ENCODE data around the gene HIVEP2.

HIVEP2 gene

DNA sequence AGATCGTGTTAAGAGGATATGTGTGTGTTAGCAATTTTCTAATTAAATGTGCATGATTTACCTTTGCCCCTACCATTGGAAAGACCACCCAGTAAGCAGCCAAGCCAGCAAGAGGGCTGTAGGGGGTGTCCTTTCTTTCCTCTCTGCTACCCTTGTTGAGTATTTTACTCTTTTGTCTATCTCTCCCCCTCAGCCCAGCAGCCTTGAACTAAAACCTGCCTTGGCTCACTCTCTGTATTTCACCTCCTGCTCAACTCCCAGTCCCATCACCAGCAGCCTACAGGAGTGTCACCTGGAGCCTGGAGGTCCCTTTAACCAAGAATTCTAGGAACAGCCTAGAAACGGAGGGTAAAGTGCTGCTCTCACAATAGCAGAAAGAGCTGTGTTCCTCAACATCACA lies 81.0 kb downstream of the HIVEP2 start:
- DNase-seq (ENCODE audit: low read depth), result no peak

DNA sequence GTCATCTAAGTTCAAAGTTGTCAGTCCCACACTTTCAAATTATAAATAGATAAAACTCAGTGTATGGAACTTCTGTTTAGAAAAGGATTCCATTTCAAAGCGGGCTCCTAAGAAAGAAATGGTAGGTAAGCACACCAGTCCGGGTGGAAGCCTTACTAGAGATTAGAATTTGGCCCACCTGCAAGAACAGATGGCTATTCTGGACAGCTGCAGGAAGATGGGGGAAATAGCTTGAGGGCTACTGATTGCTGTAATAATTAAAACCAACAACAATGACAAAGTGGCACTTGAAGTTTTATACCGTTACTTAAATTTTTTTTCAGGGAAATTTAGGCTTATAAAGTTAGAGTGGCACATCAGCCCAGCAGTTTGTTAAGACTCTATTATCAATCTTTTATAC lies 83.3 kb downstream of the HIVEP2 start:
- DNase-seq (ENCODE audit: low read depth), result no peak

- no peak for DNase-seq (ENCODE audit: low read depth)
Measured at GRCh38 chr6:142860498-142860897, 84.5 kb downstream of the HIVEP2 start.

GRCh38 chr6:142857796-142858555 lies 87.0 kb downstream of the HIVEP2 start:
- DNase-seq (ENCODE audit: low read depth), result no peak

- no peak for DNase-seq (ENCODE audit: low read depth)
Measured at GRCh38 chr6:142857233-142857761, 87.7 kb downstream of the HIVEP2 start.

DNA sequence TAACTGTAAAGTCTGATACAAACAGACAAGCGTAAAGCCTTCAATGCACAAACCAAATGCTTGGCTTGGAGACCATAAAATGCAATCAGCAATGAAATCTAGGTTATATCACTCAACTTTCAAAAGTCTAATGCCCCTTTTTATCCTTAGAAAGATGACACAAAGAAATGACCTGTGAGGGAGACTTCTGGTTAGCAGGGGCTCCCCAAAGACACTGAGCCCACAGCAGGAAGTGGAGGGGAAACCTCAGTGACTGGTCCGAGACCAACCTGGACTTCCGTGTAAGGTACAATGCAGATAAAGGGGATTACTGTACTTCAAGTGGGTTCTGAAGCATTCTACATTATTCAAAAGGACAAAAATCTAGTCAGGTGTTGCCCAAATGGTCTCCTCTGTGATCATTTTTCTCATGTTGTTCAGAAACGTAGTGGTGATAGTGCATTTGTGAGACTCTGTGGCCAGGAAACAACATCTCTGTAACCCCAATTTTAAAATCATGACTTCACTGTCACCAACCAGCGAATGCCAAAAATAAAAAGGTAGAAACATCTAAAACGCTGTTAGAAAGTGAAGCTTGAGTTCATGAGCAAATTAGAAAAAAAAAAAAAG lies 88.2 kb downstream of the HIVEP2 start:
- DNase-seq (ENCODE audit: low read depth), result no peak

DNA sequence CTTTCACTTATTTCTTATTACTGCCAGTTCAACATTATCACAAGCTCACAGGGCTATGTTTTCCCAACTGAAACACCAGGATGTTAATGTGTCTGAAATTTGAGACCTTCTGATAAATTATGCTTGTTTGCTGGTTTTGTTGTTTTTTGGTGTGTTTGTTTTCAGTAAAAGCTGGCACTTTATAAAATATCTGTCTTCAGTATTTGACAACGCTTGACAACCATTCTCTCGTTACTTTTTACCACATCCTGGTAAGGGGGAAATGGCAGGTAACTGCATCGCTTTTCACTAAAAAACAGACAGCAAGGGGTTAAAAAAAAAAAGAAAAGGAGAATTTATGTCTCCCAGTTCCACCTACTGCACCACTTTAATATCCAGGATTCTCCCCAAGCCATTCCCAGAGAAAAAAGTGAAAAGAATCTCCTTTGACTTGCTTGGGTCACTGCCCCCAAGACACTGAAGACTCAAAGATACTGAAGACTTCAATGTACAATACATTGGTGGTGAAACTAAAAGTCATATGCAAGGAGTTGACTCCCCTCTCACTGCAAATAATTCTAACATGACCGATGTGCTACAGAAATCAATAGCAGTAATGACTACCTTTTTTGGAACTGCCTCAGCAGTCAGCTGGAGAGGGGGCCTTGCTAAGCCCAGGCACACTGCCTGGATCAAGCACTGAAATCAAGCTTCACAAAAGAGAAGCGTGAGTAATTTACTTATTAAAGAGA lies 88.9 kb downstream of the HIVEP2 start:
- DNase-seq (ENCODE audit: low read depth), result no peak

GRCh38 chr6:142854589-142855488 lies 90.1 kb downstream of the HIVEP2 start:
- no peak for DNase-seq (ENCODE audit: low read depth)

DNA sequence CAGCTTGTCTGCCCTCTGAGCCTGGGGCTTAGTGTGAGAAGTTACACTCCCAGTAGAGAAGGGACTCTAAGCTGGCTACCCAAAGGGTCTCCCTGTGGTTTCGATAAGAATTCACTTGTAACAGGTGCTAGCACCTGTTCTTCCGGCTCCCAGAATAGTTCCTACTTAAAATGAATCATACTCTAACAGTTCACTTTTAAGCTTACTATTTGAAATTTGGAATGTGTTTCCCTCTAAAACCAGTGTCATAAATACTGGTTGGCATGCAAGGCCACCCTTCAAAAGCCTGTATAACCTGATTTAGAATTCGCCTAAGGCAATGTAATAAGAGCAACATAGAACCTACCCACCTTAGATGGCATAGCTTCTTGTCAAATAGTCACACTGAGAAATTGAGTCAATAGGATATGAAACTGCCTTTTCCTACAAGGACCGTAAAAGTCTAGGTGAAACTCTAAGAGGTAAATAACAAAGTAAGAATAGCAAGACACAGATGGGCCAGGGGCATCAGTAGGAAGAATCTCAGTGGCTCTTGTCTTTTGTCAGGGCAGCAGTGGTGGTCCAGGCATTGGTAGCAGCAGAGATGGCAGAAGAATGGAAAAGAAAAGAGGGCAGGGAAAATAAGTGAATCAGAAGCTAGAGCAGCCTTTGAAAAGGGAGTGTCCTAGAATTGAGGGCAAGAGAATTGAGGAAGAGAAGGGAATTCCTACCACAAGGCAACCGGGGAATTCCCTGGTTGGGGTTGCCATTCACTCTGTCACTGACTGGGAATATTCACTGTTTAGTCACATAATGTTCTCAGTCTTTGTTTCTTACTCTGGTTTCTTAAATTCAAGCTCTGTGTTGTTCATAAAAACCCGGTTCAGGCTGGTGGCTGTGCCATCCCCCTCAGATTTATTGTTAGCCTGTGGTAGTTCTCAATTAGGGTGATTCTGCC lies 91.5 kb downstream of the HIVEP2 start:
- DNase-seq (ENCODE audit: low read depth), result no peak

DNA sequence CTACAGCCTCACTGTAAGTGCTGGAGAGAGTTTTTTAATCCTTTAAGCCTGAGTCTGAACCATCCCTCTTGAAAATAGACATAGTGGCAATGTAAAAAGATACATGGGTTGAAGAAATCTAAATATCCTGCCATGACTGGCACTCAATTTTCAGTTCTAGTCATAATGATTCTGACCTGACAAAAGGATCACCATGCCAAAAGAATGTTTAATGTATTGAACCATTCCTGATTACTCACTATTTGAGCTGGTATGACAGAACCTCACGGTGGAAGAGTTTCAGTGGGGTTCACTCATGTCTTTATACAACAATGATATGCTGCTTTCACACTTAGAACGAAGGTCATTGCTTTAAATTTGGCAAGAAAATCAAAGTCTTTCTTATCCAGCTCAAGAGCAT lies 93.4 kb downstream of the HIVEP2 start:
- no peak for DNase-seq (ENCODE audit: low read depth)

GRCh38 chr6:142850679-142851423 lies 94.1 kb downstream of the HIVEP2 start:
- DNase-seq (ENCODE audit: low read depth), result no peak

DNA sequence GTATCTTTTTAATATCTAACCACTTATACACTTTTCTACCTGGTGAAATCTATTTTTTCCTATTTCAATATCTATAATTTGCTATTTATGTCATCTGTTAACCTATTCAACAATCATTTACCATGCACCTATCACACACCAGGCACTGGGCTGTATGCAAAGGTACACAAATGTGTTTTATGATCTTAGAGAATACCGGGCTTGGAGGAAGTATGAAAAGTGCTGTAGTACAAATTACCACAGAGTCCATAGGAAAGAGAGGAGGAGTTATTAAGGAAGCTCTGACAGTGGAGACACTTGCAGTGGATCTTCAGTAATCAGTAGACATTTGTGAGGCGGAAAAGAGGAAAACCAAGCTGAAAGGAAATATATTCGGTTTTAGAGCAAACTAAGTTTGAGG lies 96.0 kb downstream of the HIVEP2 start:
- DNase-seq (ENCODE audit: low read depth), result no peak

- DNase-seq (ENCODE audit: low read depth), result no peak
Measured at GRCh38 chr6:142848156-142848555, 96.8 kb downstream of the HIVEP2 start.

DNA sequence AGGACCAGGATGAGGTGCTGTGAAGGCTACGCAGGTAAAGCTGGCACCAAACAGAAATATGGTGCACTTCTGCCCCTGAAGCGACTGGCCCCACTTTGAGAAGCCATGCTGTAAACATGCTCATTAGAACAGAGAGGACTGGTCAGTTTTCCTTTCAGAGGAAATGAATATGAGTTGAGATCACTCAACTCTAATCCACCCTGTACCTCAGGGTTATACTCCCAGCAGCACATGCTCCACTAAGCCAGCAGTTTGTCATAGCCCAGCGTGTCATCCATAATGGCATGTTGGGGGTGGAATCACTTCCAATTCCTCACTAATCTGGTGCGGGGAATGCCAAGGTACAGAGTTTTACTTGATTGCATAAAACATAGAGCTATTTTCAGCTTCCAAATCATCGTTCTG lies 98.1 kb downstream of the HIVEP2 start:
- DNase-seq (ENCODE audit: low read depth), result no peak

DNA sequence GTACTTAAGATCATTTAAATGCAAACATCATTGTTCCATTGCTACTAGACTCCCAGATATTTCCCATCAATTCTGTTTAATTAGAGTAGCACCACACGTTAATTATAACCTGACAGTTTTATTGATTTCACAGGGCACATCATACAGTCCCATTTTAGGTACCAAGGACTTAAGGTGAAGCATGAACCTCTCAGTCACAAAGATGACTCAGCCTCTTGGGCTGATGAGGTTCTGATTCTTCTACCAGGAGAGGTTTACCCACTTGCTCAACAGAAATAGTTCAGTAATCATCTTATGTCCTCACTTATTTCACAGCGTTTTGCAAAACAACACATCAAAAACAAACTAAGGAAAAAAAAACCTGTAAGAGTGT lies 98.5 kb downstream of the HIVEP2 start:
- no peak for DNase-seq (ENCODE audit: low read depth)

- DNase-seq (ENCODE audit: low read depth), result no peak
Measured at GRCh38 chr6:142845624-142846458, 99.1 kb downstream of the HIVEP2 start.

DNA sequence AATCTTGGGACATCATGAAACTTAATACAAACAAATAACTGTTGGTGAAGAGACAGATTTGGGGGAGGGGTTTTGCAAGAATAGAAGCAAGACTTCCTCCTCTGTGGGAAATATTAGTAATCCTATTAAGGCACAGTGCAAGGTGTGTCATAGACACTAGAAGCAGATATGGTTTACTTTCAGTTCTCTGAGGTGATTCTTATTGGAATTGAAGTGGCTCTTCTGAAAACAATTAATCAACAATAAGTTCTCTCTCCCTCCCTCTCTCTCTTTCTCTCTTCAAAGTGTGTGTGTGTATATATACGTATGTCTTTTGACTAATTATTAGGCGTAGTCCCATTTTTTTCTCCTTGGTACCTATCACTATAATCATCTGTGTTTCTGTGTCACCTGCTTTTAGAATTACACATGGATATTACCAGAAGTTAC lies 99.8 kb downstream of the HIVEP2 start:
- no peak for DNase-seq (ENCODE audit: low read depth)

GRCh38 chr6:142844065-142844755 lies 100.8 kb downstream of the HIVEP2 start:
- no peak for DNase-seq (ENCODE audit: low read depth)

DNA sequence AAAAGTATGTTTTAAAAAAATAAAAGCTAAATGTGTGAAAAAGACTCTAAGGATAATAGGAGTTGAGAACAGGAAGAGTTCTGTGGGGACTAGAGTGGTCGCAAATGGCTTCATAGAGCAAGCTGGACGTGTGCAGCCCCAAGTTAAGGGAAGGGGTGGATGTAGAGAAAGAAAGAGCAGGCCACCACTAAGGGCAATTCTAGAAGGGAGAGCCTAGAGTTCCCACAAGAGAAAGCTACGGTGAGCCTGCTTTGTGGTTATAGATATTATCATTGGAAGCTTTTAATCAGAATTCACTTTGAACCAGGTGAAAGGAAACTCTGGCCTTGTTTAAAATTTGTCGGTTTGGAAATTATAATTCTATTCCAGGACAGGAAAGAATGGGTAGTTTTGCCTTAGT lies 101.6 kb downstream of the HIVEP2 start:
- no peak for DNase-seq (ENCODE audit: low read depth)

All from stimulated activated CD8-positive, alpha-beta memory T cell treated with anti-CD3 and anti-CD28 coated beads, Interleukin-15, amount 100 ng/mL, for 24 hours (primary cell).